Upper lobe of left lung (tissue), 4 donors: ENCODE data around the gene TRAPPC2.

ENCODE experiments used
- EP300 ChIP-seq, 4 donors: sonication (generic); formaldehyde crosslinking; IDR thresholded peaks; one replicate each; pipeline ENCODE4 v1.5.1; 2017; ENCODE audit warnings: antibody characterized with exemption in 4 of 4, control low read depth in 2 of 4
- TF ChIP-seq, protein P1 (sequence below), 6 experiments: fragments of 450-650 bp in 4 of 6; fragments of 200-600 bp in 2 of 6; sonication (generic) in 2 of 6; IDR thresholded peaks; one replicate each; pipeline ENCODE4 v1.5.1; 2016 to 2019; ENCODE audit warnings: antibody characterized with exemption in 6 of 6

DNA sequence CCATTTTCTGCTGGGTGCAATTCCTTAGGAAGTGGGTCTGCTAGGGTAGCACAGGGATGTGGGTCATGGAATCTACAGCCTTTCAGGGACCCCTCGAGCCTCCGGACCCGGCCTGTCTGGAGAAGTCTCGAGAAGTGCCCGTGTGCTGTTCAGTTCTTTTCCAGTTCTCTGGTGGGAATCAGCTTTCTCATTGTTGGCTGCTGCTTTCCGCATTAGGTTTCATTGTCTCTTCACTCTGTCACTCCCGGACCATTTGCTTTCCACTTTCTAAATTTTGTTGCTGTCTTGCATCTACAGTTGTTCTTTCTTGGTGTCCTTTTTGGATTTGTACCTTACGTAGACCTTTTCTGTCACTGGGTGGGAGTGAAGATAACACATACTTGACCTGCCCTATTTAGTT is 39.4 kb downstream of the TRAPPC2 start:
- TF ChIP-seq, protein P1, sequence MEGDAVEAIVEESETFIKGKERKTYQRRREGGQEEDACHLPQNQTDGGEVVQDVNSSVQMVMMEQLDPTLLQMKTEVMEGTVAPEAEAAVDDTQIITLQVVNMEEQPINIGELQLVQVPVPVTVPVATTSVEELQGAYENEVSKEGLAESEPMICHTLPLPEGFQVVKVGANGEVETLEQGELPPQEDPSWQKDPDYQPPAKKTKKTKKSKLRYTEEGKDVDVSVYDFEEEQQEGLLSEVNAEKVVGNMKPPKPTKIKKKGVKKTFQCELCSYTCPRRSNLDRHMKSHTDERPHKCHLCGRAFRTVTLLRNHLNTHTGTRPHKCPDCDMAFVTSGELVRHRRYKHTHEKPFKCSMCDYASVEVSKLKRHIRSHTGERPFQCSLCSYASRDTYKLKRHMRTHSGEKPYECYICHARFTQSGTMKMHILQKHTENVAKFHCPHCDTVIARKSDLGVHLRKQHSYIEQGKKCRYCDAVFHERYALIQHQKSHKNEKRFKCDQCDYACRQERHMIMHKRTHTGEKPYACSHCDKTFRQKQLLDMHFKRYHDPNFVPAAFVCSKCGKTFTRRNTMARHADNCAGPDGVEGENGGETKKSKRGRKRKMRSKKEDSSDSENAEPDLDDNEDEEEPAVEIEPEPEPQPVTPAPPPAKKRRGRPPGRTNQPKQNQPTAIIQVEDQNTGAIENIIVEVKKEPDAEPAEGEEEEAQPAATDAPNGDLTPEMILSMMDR (IDR thresholded peaks at IDR 0.05) = no peak
- no peak for TF ChIP-seq EP300 (IDR thresholded peaks at IDR 0.05)
